Chondrocyte (in vitro differentiated cells): ENCODE data around the gene SFI1. TPM values are rescaled to one million over a fixed set of nuclear protein-coding genes. Genes with fewer than 3 reads are reported as not detected.
"Not testable (repeated sequence)": the region's sequence is repeated elsewhere in the genome, so short reads cannot be mapped to it uniquely, and the experiment has no call there.

ENCODE experiments used
- DNase-seq: peaks from one replicate; pipeline ENCODE4 v3.0.0; 2021; ENCODE audit warnings: mixed read lengths, low spot score
- H3K27ac Mint-ChIP-seq: one replicate; pipeline ENCODE4 v1.8.0; 2021; ENCODE audit warnings: mild to moderate bottlenecking, moderate library complexity, mixed read lengths; ENCODE audit not compliant: unreplicated experiment
- H3K27me3 Mint-ChIP-seq: 2 replicates; pipeline ENCODE4 v1.8.0; 2021; ENCODE audit warnings: low read depth, mixed read lengths
- H3K36me3 Mint-ChIP-seq: 2 replicates; pipeline ENCODE4 v1.8.0; 2021; ENCODE audit warnings: low read depth, mixed read lengths
- H3K4me1 Mint-ChIP-seq: 2 replicates; pipeline ENCODE4 v1.8.0; 2021; ENCODE audit warnings: low read depth, mild to moderate bottlenecking, mixed read lengths
- H3K4me3 Mint-ChIP-seq: one replicate; pipeline ENCODE4 v1.8.0; 2021; ENCODE audit warnings: mild to moderate bottlenecking, moderate library complexity, mixed read lengths; ENCODE audit not compliant: unreplicated experiment
- H3K9me3 Mint-ChIP-seq: 2 replicates; pipeline ENCODE4 v1.8.0; 2021; ENCODE audit warnings: low read depth, mixed read lengths
- total RNA-seq: library from RNA; stranded (reverse); gene quantifications from 3 replicates; pipeline ENCODE4 v1.2.1, GENCODE V29; 2021
- TF ChIP-seq, protein P1 (sequence below): fragments of 200-600 bp; sonication (generic); IDR thresholded peaks from 2 replicates; pipeline ENCODE4 v1.5.0; 2021; ENCODE audit warnings: antibody characterized with exemption, mild to moderate bottlenecking, moderate library complexity

The SFI1 gene
- total RNA-seq, 1 donor from 2014 or later: 20.3 TPM

GRCh38 chr22:31504282-31504681 lies 7.9 kb downstream of the SFI1 start:
- H3K9me3 Mint-ChIP-seq: peaks cover 10% of the 10 kb centered on the region
- no peak for DNase-seq
- no peak overlapping the region for H3K4me3 Mint-ChIP-seq
- TF ChIP-seq, protein P1, sequence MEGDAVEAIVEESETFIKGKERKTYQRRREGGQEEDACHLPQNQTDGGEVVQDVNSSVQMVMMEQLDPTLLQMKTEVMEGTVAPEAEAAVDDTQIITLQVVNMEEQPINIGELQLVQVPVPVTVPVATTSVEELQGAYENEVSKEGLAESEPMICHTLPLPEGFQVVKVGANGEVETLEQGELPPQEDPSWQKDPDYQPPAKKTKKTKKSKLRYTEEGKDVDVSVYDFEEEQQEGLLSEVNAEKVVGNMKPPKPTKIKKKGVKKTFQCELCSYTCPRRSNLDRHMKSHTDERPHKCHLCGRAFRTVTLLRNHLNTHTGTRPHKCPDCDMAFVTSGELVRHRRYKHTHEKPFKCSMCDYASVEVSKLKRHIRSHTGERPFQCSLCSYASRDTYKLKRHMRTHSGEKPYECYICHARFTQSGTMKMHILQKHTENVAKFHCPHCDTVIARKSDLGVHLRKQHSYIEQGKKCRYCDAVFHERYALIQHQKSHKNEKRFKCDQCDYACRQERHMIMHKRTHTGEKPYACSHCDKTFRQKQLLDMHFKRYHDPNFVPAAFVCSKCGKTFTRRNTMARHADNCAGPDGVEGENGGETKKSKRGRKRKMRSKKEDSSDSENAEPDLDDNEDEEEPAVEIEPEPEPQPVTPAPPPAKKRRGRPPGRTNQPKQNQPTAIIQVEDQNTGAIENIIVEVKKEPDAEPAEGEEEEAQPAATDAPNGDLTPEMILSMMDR: no peak
- H3K27ac Mint-ChIP-seq: no peak overlapping the region
- no peaks in the 10 kb centered on the region for H3K27me3 Mint-ChIP-seq
- H3K4me1 Mint-ChIP-seq: no peaks in the 10 kb centered on the region
- H3K36me3 Mint-ChIP-seq: peaks cover 11% of the 10 kb centered on the region

DNA sequence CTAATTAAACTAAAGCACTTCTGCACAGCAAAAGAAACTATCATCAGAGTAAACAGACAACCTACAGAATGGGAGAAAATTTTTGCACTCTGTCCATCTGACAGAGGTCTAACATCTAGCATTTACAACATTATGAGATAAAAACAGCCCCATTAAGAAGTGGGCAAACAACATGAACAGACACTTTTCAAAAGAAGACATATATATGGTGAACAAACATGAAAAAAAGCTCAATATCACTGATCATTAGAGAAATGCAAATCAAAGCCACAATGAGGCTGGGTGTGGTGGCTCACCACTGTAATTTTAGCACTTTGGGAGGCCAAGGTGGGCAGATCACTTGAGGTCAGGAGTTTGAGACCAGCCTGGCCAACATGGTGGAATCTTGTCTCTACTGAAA lies 11.2 kb downstream of the SFI1 start:
- H3K4me1 Mint-ChIP-seq, H3K27ac Mint-ChIP-seq, H3K4me3 Mint-ChIP-seq, DNase-seq, H3K9me3 Mint-ChIP-seq, H3K27me3 Mint-ChIP-seq: not testable (repeated sequence)
- H3K36me3 Mint-ChIP-seq: peaks cover 17% of the 10 kb centered on the region

- TF ChIP-seq, protein P1: no peak
- H3K27me3 Mint-ChIP-seq: no peaks in the 10 kb centered on the region
- H3K4me1 Mint-ChIP-seq: no peaks in the 10 kb centered on the region
- H3K27ac Mint-ChIP-seq: no peak overlapping the region
- H3K4me3 Mint-ChIP-seq: no peak overlapping the region
- H3K9me3 Mint-ChIP-seq: peaks cover 10% of the 10 kb centered on the region
- DNase-seq: no peak
- H3K36me3 Mint-ChIP-seq: peaks cover 17% of the 10 kb centered on the region
Measured at GRCh38 chr22:31508536-31508935, 12.2 kb downstream of the SFI1 start.

- no peaks in the 10 kb centered on the region for H3K4me1 Mint-ChIP-seq
- H3K27ac Mint-ChIP-seq: no peak overlapping the region
- H3K4me3 Mint-ChIP-seq: no peak overlapping the region
- peaks cover 10% of the 10 kb centered on the region for H3K9me3 Mint-ChIP-seq
- peaks cover 17% of the 10 kb centered on the region for H3K36me3 Mint-ChIP-seq
- DNase-seq: no peak
- no peaks in the 10 kb centered on the region for H3K27me3 Mint-ChIP-seq
- TF ChIP-seq, protein P1: no peak
Measured at GRCh38 chr22:31509061-31509762, 12.9 kb downstream of the SFI1 start.

- Mint-ChIP-seq H3K4me1 (no peaks in the 10 kb centered on the region), H3K27ac (no peak overlapping the region), H3K4me3 (no peak overlapping the region), H3K27me3 (no peaks in the 10 kb centered on the region), H3K36me3 (peaks cover under 1% of the 10 kb centered on the region), H3K9me3 (no peaks in the 10 kb centered on the region)
- DNase-seq: no peak
- TF ChIP-seq, protein P1: no peak
Measured at GRCh38 chr22:31520051-31520450, 23.7 kb downstream of the SFI1 start.

- DNase-seq, H3K36me3 Mint-ChIP-seq, H3K4me1 Mint-ChIP-seq, H3K27me3 Mint-ChIP-seq, H3K9me3 Mint-ChIP-seq, H3K4me3 Mint-ChIP-seq, H3K27ac Mint-ChIP-seq: not testable (repeated sequence)
Measured at GRCh38 chr22:31524132-31524531, 27.8 kb downstream of the SFI1 start.
